Measurements from ENCODE around the gene OR1C1. TPM values are rescaled to one million over a fixed set of nuclear protein-coding genes. Genes with fewer than 3 reads are reported as not detected.

Gene OR1C1
- not detected in 2 replicates for total RNA-seq

GRCh38 chr1:247760456-247760855, at the start of gene OR1C1:
Gene OR1C1, minus strand, starts transcription at chr1:247760556. Its CDS starts 2,150 bp downstream, at chr1:247758406.

GRCh38 chr1:247748041-247748440, 12.3 kb downstream of the OR1C1 start, which contains the start of gene OR14A2:
Gene OR14A2, minus strand, starts transcription at chr1:247748141.

DNA sequence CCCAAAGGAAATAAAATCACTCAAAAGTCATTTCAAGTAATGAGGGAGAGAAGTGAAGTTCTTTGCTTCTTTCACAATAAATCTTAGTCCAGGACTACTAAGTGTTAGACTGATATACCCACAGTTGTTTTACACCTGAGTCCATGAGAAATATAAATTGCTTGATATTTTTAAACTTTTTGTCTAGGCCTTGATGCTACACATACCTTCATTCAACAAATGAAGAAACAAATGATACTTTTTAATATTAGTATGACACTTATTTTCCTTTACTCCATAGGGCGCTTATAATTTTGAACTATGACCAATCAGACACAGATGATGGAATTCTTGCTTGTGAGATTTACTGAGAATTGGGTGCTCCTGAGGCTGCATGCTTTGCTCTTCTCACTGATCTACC, 22.0 kb downstream of the OR1C1 start, which contains the start of gene OR14K1:
Gene OR14K1, plus strand, starts transcription at position 301 of the 400 bp plus-strand sequence. Its CDS starts 0 bp downstream, at position 301.

DNA sequence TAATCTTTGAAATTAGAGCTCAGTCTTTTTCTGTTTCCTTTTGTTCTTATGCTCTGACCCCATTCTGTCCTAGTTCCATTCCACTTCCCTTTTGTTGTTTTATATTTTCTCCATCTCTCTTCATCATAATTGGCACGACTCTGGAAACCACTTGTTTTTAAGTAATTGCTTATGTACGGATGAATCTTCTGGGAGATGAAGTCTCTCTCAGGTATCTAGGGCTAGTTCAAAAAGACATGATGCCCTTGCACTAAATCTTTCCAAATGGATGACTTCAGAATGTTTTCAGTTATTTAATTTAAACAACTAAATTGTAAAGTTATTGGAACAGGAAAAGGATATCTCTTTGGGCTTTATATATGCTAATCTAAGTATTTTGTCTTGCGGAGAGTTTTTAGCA, 43.8 kb downstream of the OR1C1 start, which contains the start of gene OR6F1:
Gene OR6F1, minus strand, starts transcription at position 101 of the 400 bp plus-strand sequence. CDS start 3,891 bp downstream, outside the sequence.

Other genes starting within 250 kb of the OR1C1 start
- not detected in 2 replicates for gene OR2C3, start 224.1 kb downstream of the OR1C1 start, total RNA-seq
- gene GCSAML, start 211.4 kb downstream of the OR1C1 start, total RNA-seq, result not detected in 2 replicates
- gene OR2G2, start 172.2 kb downstream of the OR1C1 start, total RNA-seq, result not detected in 2 replicates
- not detected in 2 replicates for gene OR2G3, start 155.0 kb downstream of the OR1C1 start, total RNA-seq
- not detected in 2 replicates for gene OR13G1, start 80.8 kb downstream of the OR1C1 start, total RNA-seq
- gene OR6F1, start 43.9 kb downstream of the OR1C1 start, total RNA-seq, result not detected in 2 replicates
- not detected in 2 replicates for gene OR14K1, start 21.9 kb downstream of the OR1C1 start, total RNA-seq
- not detected in 2 replicates for gene OR14A2, start 12.4 kb downstream of the OR1C1 start, total RNA-seq
- not detected in 2 replicates for gene OR14A16, start 63.6 kb upstream of the OR1C1 start, total RNA-seq
- not detected in 2 replicates for gene OR11L1, start 81.3 kb upstream of the OR1C1 start, total RNA-seq
- 0.13 and 0.32 TPM in 2 replicates for gene TRIM58, start 96.6 kb upstream of the OR1C1 start, total RNA-seq
- gene OR2W3, start 135.0 kb upstream of the OR1C1 start, total RNA-seq, result not detected in 2 replicates
- gene OR2T8, start 159.7 kb upstream of the OR1C1 start, total RNA-seq, result not detected in 2 replicates
- not detected in 2 replicates for gene OR2AJ1, start 164.3 kb upstream of the OR1C1 start, total RNA-seq
- gene OR2L8, start 188.3 kb upstream of the OR1C1 start, total RNA-seq, result not detected in 2 replicates
- not detected in 2 replicates for gene OR2AK2, start 204.7 kb upstream of the OR1C1 start, total RNA-seq

Data from epithelial cell of alveolus of lung (primary cell).